SKM-1 treated with dmso at 0.1 percent for 144 hours (cell line): Measurements from ENCODE around the gene SUPT20HL1.
"Not testable (repeated sequence)": the region's sequence is repeated elsewhere in the genome, so short reads cannot be mapped to it uniquely, and the experiment has no call there.

Source experiments
- DNase-seq: peaks from one replicate; lab custom pipeline; 2025; ENCODE audit not compliant: unreplicated experiment; lab: John Stamatoyannopoulos, UW

The SUPT20HL1 gene

DNA sequence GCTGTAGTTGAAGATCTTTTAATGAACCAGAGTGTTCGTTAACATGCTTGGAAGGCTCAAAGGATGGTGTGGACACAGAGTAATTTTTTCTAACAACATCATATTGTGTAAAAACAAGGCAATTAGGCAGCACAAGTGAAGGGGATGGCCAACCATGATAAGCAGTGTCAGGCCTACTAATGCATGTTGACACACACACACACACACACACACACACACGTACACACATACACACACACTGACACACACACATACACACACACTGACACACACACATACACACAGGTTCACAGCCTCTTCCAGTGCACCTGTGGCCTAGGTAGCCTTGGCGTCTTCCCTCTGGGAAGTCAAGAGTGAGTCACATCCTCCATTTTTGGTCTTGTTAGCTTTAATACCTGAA, at the start of gene SUPT20HL1:
Gene SUPT20HL1 (plus strand): TSS at position 368 of the 400 bp plus-strand sequence. CDS start 2,122 bp downstream, outside the sequence.
- DNase-seq, result no peak

DNA sequence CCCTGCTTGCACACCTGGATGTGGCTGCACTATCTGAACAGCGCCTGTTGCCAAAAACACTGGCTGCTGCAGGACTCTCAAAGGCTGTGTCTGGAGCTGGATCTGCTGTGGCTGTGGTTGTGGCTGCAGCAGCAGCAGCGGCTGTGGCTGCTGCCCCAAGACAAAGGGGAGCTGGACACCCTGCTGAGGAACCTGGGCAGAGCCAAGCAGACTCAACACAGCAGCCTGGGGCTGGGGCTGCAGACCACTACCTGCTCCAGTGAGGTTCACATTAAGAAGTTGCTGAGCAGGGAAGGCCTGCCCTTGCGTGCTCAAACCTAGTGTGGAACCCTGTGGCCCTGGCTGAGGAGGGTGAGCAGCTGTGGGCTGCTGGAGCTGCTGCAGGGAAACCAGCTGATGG, 49.5 kb upstream of the SUPT20HL1 start:
- not testable (repeated sequence) for DNase-seq

DNA sequence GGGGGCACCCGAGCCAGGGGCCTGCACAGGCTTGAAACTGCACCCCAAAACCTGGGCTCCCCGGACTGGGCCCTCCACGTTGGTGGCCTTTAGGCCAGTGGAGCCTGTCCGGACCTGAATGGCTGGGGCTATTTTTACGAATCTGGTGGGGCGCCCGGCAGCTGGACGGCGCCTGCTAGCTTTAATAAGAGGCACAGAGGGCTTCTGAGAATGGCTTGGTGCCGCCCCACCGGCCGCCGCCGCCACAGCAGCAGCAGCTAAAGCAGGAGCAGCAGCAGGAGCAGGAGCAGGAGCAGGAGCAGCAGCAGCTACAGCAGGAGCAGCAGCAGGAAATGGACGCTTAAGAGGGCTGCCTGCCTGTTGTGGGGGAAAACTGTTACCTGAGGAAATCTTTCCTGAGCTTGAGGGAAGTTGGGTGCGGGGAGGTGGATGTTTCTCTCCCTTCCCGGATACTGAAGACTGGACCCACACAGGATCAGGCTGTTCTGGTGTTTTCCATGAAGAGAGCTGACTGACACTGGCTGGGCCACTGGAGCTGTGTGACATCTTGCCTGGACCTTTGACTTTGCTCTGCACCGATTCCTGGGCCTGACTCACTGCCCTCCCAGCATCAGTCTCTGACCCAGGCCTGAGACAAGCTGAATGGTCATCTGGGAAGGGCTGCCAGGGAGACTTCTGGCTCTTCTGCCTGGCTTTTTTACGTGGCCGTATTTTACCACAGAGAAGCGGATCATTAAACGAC, 48.8 kb upstream of the SUPT20HL1 start:
- not testable (repeated sequence) for DNase-seq

DNA sequence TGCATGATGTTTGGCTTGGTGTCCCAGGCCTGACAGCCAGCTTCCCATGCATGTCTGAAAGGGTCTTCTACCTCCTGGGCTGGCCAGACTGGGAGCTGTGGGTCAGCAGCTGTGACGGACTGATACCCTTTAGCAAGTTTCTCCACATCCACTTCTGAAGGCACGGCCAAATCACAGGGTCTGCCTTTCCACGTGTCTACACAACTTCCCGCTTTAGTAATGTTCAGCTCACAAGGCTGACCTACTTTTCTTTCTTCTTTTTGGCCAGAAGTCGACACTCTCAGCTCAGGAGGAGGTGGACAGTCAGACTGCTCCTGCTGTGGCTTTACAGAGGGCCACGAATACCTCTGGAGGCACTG, 48.2 kb upstream of the SUPT20HL1 start:
- not testable (repeated sequence) for DNase-seq

DNA sequence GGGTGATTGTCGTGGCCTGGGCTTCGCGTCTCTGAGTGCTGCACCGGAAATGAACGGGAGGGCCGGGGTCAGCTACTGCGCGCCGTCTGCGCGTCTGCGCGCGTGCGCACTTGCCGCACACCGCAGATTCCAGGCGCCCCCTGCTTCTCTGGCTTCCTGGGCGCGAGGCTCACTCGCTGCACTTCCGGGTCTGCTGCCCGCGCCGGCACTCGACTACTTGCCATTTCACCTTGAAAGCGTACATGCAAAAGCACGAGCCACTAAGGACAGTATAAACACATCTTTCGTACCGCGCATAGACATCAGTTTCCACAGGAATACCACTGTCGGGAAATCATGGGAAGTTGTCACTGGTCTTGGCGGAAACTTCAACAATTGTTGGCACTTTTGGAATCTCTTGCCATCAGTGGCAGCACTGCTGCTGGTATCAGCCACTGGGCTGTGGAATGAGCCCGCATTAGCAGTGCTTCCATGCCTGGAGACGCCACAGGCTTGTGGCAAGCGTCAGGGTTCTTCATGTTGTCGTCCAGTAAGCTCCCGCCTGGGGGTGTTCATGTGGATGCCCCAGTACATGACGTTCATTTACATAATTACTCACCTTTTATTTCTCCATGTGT, 46.3 kb upstream of the SUPT20HL1 start, which contains the start of gene SUPT20HL2:
Gene SUPT20HL2 (minus strand): TSS at position 51 of the 617 bp plus-strand sequence. CDS start 754 bp downstream, outside the sequence.
- no peak for DNase-seq

DNA sequence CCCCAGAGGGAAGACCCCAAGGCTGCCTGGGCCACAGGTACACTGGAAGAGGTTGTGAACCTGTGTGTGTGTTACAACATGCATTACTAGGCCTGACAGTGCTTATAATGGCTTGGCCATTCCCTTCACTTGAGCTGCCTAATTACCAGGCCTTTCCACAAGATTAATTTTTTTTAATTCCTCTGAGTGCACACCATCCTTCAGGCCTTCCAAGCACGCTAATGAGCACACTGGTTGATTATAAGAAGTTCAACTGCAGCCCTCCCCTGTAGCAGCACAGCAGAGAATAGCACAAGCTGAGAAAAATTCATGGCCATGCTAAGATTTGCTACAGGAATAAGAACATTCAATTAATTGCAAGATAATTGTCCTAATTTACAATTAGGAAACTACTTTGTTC, 44.3 kb upstream of the SUPT20HL1 start:
- DNase-seq, result no peak

DNA sequence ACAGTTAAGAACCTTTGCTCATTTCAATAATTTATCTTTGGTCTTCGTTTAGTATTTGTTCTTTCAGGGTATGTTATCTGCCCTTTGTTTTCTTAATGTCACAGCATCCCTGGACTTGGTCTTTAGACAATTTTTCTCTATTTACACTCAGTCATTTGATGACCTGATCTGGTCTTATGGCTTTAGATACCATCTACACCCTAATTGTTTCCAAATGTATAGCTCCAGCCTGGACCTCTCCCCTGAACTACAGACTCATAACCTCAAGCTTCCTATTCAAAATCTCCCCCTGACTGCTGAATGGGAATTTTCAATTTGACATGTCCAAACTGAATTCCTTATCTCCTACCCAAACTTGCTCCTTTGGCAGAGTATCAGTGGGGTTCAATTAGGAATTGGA, 42.9 kb upstream of the SUPT20HL1 start:
- DNase-seq, result no peak

DNA sequence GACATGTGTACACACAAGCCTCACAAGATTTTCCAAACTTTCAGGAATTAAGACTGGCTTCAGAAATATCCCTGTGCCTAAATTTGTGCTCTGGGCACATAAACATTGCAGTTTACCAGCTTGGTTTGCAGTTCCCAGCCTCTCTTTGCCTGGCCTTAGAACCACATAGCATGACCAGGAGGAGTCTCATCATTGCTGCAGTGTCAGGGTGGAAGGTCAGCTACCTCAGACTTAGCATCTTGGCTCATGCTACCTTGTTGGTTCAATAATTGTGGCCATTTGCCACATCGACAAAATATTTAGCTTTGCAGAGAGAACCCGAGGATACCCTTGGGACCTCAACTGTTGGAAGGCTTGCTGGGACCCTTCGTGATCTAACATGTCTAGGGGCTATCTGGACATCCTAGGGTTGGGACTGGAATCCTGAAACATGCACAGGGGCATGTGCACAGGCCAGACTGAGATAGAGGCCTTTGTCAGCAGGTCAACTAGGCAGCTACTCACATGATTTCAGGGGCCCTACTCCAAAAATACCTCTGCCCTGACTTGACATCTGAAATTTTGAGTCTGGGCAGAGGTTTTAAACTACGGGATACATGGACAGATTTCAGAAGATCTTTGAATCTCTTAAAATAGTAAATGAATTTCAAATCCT, 38.6 kb upstream of the SUPT20HL1 start:
- DNase-seq, result no peak

DNA sequence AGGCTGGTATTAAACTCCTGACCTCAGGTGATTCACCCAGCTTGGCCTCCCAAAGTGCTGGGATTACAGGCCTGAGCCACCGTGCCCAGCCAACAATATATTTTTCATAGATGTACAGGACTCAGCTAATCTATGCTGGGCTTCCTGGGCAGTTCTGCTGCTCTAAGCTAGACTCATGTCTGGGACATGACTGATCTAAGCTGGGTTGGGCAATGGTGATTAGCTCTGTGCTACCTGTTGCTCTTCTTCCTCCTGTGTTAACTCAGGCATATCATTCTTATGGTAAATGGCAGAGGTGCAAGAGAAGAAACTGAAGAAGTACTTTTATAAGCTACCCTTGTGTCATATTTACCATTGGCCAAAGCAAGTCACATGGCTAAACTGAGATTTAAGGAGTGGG, 35.2 kb upstream of the SUPT20HL1 start:
- no peak for DNase-seq

DNA sequence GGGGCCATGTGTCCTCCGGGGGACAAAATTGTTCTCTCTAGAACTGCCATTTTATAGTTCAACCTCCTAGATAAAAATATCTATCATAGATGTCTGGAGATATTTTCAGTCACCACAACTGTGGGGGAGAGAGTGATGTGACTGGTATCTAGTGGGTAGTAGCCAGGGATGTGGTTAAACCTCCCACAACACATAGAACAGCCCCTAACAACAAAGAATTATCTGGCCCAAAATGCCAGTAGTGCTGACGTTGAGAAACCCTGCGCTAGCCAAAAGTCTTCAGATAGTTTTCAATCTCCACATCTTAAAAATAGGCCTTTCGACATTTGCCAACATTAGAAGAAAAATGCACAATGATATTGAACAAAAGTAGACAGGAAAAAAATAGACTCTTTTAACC, 27.6 kb upstream of the SUPT20HL1 start:
- no peak for DNase-seq

DNA sequence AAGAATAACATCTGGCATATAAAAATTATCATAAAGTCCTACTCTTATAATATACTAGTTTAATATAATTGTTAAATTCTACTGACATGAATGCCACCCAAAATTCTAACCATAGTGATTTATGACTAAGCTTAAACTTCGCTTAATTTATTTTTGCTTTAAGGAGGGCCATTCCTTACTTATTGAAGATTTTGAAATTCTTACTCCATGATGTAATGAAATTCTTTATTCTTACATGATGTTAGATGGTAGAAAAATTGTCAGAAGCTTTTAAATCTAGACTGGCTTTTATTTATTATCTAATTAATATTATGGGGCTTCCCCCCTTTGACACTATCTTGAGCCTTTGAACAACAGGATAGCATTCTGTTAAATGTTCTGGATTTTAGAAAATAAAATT, 27.1 kb upstream of the SUPT20HL1 start:
- DNase-seq, result no peak

DNA sequence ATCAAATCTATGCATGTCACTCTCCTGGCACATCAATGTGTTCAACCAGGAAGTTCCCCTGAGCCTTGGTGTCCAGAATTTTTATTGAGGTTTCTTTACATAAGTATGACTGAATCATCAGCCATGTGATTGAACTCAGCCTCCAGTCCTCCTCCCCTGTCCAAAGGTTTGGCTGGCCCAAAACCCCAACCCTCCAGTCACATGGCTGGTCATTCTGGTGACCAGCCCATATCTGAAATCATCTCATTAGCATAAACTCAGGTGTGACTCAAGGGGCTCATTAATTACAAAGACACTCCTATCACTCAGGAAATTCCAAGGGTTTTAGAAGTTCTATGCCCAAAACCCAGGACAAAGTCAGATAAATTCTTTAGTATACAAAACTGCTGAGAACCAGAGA, 26.0 kb upstream of the SUPT20HL1 start:
- DNase-seq, result no peak

DNA sequence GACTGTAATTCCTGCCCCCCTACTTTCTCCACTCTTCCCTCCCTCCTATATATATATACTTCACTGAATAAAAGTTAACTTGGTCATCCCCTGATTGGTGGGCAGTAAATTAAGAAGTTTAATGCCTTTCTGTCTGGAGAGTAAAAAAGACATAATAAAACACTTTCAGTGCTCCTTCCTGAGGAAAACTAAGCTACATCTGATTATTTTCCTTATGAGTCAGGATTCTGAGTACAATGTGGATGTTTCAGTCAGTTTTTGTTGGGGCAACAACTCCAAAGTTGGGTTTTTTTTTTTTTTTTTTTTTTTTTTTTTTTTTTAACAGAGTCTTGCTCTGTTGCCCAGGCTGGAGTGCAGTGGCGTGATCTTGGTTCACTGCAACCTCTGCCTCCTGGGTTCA, 24.6 kb upstream of the SUPT20HL1 start:
- no peak for DNase-seq

DNA sequence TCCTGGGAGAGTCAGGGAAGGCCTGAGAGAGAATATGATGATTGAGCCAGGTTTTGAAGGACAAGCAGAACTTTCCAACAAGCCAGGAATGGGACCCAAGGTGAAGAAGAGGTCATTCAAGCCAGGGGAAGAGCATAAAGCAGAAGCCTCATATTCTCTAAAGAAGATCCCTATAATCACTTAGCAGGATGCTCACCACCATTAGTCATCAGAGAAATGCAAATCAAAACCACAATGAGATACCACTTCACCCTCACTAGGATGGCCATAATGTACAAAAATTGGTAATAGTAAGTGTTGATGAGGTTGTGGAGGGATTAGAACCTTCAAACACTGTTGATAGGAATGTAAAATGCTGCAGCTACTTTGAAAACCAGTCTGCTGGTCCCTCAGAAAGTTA, 20.5 kb upstream of the SUPT20HL1 start:
- DNase-seq, result no peak

DNA sequence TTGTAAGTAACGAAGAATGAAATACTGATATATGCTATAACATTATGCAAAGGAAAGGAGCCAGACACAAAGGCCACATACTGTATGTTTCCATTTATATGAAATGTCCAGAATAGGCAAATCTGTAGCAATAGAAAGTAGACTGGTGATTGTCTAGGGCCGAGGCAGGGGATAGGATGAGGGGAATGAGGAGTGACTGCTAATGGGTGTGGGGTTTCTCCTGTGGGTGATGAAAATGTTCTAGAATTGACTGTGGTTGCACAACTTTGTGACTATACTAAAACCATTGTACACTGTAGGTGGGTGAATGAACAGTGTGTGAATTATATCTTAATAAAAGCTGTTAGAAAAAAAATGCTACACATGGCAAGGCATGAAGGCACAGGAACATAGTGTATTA, 19.9 kb upstream of the SUPT20HL1 start:
- no peak for DNase-seq

DNA sequence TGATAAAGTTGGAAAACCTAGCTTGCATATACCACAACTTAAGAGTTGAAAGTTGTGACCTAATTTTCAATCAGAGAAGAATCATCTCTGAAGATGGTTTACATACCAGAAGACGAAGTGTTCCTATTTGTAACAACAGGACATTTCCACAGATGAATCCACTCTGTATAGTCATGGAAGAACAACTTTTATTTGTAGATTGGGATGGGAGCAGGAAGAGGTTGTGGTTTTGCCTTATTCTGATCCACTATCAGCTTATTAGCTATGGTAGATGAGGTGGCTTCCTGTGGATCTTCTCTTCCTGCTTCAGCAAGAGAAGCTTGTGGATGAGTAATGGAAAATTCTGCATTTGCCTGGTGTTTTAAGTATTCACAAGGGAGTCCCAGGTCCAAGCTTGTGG, 18.6 kb upstream of the SUPT20HL1 start:
- no peak for DNase-seq

DNA sequence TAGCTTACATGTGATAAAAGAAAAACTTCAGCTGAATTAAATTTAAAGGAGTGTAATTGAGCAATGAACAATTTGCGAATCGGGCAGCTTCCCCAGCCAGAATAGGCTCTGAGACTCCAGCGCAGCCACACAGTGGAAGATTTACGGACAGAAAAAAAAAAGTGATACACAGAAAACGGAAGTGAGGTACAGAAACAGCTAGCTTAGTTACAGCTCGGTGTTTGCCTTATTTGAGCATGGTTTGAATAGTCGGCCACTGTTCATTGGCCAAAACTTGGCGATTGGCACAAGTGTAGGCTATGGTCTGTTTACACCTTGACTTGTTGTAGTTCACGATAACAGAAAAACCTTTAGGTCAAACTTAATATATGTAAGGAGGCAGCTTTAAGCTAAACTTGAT, 16.7 kb upstream of the SUPT20HL1 start:
- DNase-seq, result no peak

DNA sequence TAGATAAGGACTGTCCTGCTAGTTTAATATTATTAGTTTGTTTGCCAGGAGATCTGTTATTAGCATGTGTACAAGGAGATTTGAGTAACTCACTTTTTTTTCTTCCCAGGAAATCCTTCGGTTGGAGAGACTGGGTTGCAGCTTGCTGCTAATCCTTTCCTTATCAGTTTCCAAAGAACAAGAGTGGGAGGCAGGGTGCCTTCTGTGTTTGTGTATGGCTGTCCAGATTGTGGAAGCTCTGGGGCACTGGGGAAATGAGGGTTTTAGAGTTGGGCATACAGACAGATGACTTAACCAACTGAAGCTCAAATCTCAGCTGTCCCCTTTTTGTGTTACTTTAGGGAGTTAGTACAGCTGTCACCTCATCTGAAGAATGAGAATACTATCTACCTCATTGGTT, 12.6 kb upstream of the SUPT20HL1 start:
- no peak for DNase-seq

DNA sequence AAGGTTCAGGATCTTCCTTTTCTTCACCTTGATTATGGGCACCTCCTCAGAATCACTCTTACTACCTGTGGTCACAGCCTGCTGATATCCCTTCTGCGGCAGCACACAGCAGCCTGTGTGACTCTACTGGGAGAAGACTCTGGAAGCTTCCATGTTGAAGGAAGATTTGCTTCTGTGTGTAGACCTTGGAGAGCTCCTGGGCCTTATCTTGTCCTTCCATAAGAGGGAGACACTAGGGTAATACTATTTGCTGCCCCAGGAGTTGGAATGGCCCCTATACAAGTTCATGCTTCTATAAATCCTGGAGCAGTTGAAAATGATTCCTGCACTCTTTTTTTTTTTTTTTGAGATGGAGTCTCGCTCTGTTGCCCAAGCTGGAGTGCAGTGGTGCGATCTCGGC, 10.2 kb upstream of the SUPT20HL1 start:
- DNase-seq, result no peak

DNA sequence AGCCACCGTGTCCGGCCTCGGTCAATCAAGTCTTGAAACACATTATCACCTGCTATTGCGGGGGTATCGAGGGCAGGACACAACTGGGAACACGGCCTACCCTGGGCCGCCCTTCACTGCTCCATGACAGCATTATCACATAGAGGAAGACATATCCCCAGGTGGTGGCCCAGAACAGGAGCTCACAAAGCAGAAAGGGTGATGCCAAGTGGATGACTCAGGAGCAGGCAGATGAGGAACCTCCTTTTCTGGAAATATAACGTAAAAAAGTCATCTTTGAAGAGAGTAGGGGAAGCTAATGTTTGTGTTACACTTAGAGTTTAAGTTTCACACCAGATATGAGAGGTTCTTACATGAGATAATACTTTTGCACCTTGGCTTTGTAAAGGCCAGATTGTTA, 5.3 kb upstream of the SUPT20HL1 start:
- no peak for DNase-seq

DNA sequence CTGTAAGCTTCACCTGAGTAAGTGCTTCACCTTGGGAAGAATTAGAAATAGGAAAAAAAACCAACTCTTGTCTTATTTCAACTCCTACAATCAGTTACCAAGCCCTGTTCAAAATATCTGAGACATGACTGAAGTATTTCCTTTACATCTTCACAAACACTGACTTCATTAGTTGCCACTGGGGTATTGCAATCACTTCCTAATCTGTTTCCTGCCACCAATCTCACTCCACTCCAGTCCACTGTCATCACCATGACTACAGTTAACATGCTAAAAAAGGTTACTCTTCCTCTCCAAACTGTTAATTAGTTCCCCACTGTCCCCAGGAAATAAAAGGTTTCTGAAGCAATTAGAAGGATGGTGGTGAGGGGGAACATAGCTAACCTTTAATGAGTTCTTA, 3.3 kb upstream of the SUPT20HL1 start:
- no peak for DNase-seq

DNA sequence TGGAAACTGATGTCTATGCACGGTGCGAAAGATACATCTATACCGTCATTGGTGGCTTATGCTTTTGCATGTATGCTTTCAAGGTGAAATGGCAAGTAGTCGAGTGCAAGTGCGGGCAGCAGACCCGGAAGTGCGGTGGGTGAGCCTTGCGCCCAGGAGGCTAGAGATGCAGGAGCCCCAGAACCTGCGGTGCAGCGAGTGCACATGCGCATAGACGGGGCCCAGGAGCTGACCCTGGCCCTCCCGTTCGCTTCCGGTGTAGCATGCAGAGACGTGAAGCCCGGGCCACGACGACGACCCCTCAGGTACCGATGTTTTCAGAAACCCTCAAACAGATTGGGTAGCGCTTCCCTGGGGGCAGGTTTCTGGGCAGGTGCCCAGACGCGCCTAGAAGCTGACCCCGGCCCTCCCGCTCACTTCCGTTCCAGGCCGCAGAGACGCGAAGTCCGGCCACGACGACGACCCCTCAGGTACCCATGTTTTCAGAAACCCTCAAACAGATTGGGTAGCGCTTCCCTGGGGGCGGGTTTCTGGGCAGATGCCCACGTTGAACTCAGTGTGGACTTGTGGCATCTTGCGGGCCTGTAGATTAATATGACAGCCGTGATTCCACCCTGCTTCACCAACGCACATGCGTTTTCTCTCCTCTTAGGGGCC, 1.8 kb downstream of the SUPT20HL1 start:
- not testable (repeated sequence) for DNase-seq
